ENCODE results near the gene RPUSD4. TPM values are rescaled to one million over a fixed set of nuclear protein-coding genes. Genes with fewer than 3 reads are reported as not detected.

The RPUSD4 gene
- total and polyA plus RNA-seq, 2 donors (not counting 1 experiment from before 2014, with no cell fraction given), result 24.5 to 50.4 TPM

- no peak overlapping the region for H3K27ac ChIP-seq (ENCODE audit: low read length in 2 of 2)
- CTCF ChIA-PET, result no interaction called here
- H3K9ac ChIP-seq (ENCODE audit: low read length), result no peak overlapping the region
- H3K36me3 ChIP-seq (replicated peaks in 1 of 2; ENCODE audit: control extremely low read depth in 1 of 2, control insufficient read depth in 1 of 2, extremely low read depth in 1 of 2, insufficient read depth in 2 of 2, low read length in 1 of 2), result no peaks in the 10 kb centered on the region
- WGBS (ENCODE audit: insufficient coverage), result 91% methylated on average over 17 of the region's 19 CpGs
- no peak overlapping the region for H3K4me3 ChIP-seq (ENCODE audit: control extremely low read depth in 1 of 5, extremely low read depth in 1 of 5, insufficient read depth in 1 of 5, low read depth in 2 of 5, low read length in 4 of 5)
- H2AFZ ChIP-seq (ENCODE audit: insufficient read depth, low read depth, low read length, poor library complexity, severe bottlenecking), result no peak overlapping the region
- DNase-seq (no peak), ATAC-seq (ENCODE audit: low read depth) (no peak)
- no peak overlapping the region for H3K4me3 Mint-ChIP-seq
- intact Hi-C loops (cut with micrococcal nuclease), result no loop called here
- no peaks in the 10 kb centered on the region for H4K20me1 ChIP-seq (ENCODE audit: control insufficient read depth, insufficient read depth, low read length, poor library complexity, severe bottlenecking)
- no peaks in the 10 kb centered on the region for H3K79me2 ChIP-seq (ENCODE audit: control insufficient read depth, insufficient read depth, low read length)
- no peak overlapping the region for H3K27ac Mint-ChIP-seq
- H3K9me3 ChIP-seq (ENCODE audit: control extremely low read depth in 1 of 3, control insufficient read depth in 2 of 3, insufficient read depth in 1 of 3, low read length in 2 of 3), result no peaks in the 10 kb centered on the region
- no peaks in the 10 kb centered on the region for H3K4me1 ChIP-seq (ENCODE audit: control insufficient read depth in 2 of 2, insufficient read depth in 2 of 2, low read length in 2 of 2)
- TF ChIP-seq EZH2 (IDR thresholded peaks at IDR 0.05; ENCODE audit: borderline replicate concordance, insufficient read depth, low read depth, low read length, poor library complexity, severe bottlenecking), result no peak
- TF ChIP-seq, protein P1, sequence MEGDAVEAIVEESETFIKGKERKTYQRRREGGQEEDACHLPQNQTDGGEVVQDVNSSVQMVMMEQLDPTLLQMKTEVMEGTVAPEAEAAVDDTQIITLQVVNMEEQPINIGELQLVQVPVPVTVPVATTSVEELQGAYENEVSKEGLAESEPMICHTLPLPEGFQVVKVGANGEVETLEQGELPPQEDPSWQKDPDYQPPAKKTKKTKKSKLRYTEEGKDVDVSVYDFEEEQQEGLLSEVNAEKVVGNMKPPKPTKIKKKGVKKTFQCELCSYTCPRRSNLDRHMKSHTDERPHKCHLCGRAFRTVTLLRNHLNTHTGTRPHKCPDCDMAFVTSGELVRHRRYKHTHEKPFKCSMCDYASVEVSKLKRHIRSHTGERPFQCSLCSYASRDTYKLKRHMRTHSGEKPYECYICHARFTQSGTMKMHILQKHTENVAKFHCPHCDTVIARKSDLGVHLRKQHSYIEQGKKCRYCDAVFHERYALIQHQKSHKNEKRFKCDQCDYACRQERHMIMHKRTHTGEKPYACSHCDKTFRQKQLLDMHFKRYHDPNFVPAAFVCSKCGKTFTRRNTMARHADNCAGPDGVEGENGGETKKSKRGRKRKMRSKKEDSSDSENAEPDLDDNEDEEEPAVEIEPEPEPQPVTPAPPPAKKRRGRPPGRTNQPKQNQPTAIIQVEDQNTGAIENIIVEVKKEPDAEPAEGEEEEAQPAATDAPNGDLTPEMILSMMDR (IDR thresholded peaks at IDR 0.05), result no peak
- POLR2A ChIA-PET, result no interaction called here
- H3K4me1 Mint-ChIP-seq, result no peaks in the 10 kb centered on the region
- no peaks in the 10 kb centered on the region for H3K27me3 ChIP-seq (replicated peaks in 1 of 4; ENCODE audit: control extremely low read depth in 1 of 4, control insufficient read depth in 3 of 4, insufficient read depth in 4 of 4, low read length in 3 of 4)
- no peak overlapping the region for H3K4me2 ChIP-seq (replicated peaks; ENCODE audit: low read depth, low read length, poor library complexity, severe bottlenecking)
- H3K27me3 Mint-ChIP-seq, result peaks cover 12% of the 10 kb centered on the region
- no peaks in the 10 kb centered on the region for H3K9me3 Mint-ChIP-seq (ENCODE audit: insufficient read depth)
These were observed 51.6 kb downstream of the RPUSD4 start for GRCh38 chr11:126159719-126160344.

DNA sequence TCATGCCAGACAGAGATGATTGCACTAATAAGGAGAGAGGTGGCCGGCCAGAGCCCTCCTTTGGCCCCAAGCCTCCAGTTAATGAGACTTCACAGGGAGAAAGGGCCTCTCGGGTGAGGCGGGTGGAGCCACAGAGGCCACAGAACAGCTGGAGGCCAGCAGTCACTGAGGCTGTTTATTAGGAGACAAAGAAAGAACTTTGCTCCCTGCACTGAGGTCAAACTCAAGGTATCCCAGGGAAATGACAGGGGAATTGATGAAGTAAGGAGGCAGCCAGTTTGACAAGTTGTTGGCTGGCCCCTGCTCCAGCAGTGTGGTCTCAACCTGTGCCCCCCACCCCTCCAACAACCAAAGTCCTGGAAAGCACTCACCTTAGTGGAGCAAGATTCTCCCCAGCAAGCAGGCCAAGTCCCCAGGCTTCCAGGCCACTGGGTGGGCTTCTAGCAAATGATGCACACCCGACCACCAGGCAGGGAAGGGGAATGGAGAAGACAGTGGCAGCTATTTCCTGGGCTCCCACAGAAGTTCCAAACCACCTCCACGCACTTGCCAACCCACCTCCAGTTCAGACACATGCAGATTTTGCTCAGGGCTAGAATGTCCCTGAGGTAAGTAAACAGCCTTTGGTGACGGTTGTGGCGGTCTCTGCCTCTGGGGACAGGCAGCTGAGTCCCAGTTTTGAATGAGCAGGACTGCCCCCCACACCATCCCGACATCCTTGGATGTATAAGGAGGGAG lies 53.2 kb downstream of the RPUSD4 start:
- H3K4me3 Mint-ChIP-seq, result no peak overlapping the region
- peaks cover under 1% of the 10 kb centered on the region for H3K9me3 Mint-ChIP-seq (ENCODE audit: insufficient read depth)

More for the DNA sequence above, 53.2 kb downstream of the RPUSD4 start:
- peaks cover 8% of the 10 kb centered on the region for H3K27me3 Mint-ChIP-seq
- Histone ChIP-seq H3K27ac (ENCODE audit: low read length in 2 of 2) (no peak overlapping the region), H3K9ac (ENCODE audit: low read length) (no peak overlapping the region), H2AFZ (ENCODE audit: insufficient read depth, low read depth, low read length, poor library complexity, severe bottlenecking) (no peak overlapping the region), H3K4me1 (ENCODE audit: control insufficient read depth in 2 of 2, insufficient read depth in 2 of 2, low read length in 2 of 2) (no peaks in the 10 kb centered on the region), H4K20me1 (ENCODE audit: control insufficient read depth, insufficient read depth, low read length, poor library complexity, severe bottlenecking) (no peaks in the 10 kb centered on the region), H3K4me2 (replicated peaks; ENCODE audit: low read depth, low read length, poor library complexity, severe bottlenecking) (no peak overlapping the region), H3K4me3 (ENCODE audit: control extremely low read depth in 1 of 5, extremely low read depth in 1 of 5, insufficient read depth in 1 of 5, low read depth in 2 of 5, low read length in 4 of 5) (no peak overlapping the region), H3K36me3 (replicated peaks in 1 of 2; ENCODE audit: control extremely low read depth in 1 of 2, control insufficient read depth in 1 of 2, extremely low read depth in 1 of 2, insufficient read depth in 2 of 2, low read length in 1 of 2) (no peaks in the 10 kb centered on the region), H3K79me2 (ENCODE audit: control insufficient read depth, insufficient read depth, low read length) (no peaks in the 10 kb centered on the region), H3K9me3 (ENCODE audit: control extremely low read depth in 1 of 3, control insufficient read depth in 2 of 3, insufficient read depth in 1 of 3, low read length in 2 of 3) (no peaks in the 10 kb centered on the region), H3K27me3 (replicated peaks in 1 of 4; ENCODE audit: control extremely low read depth in 1 of 4, control insufficient read depth in 3 of 4, insufficient read depth in 4 of 4, low read length in 3 of 4) (no peaks in the 10 kb centered on the region)
- TF ChIP-seq, protein P1 (IDR thresholded peaks at IDR 0.05), result no peak
- no peak for TF ChIP-seq EZH2 (IDR thresholded peaks at IDR 0.05; ENCODE audit: borderline replicate concordance, insufficient read depth, low read depth, low read length, poor library complexity, severe bottlenecking)
- ChIA-PET CTCF (no interaction called here), POLR2A (no interaction called here)
- intact Hi-C loops (cut with micrococcal nuclease), result no loop called here
- DNase-seq, result no peak
- 77% methylated on average over 6 of the region's 8 CpGs for WGBS (ENCODE audit: insufficient coverage)
- no peak for ATAC-seq (ENCODE audit: low read depth)
- no peak overlapping the region for H3K27ac Mint-ChIP-seq
- H3K4me1 Mint-ChIP-seq, result no peaks in the 10 kb centered on the region

All from B cell (primary cell).